ENCODE results near the gene ELF1. TPM values are rescaled to one million over a fixed set of nuclear protein-coding genes. Genes with fewer than 3 reads are reported as not detected.
"Not testable (repeated sequence)": the region's sequence is repeated elsewhere in the genome, so short reads cannot be mapped to it uniquely, and the experiment has no call there.

The ELF1 gene
- total RNA-seq, 1 donor from 2014 or later = 33.9 TPM

- intact Hi-C loops (cut with DNase I) = loop anchor here (10.0 kb wide), 1 partner anchor 132 kb away; no protein-coding TSS in a partner anchor
- ATAC-seq (ENCODE audit: poor library complexity) (no peak), DNase-seq (no peak)
Observed at GRCh38 chr13:40922437-40923040, 96.6 kb downstream of the ELF1 start.

- intact Hi-C loops (cut with DNase I) = loop anchor here (10.0 kb wide), 1 partner anchor 134 kb away; no protein-coding TSS in a partner anchor
- ATAC-seq (ENCODE audit: poor library complexity) (no peak), DNase-seq (no peak)
Observed at GRCh38 chr13:40920826-40921225, 98.3 kb downstream of the ELF1 start.

GRCh38 chr13:40919901-40920300 is 99.2 kb downstream of the ELF1 start:
- intact Hi-C loops (cut with DNase I) = loop anchor here (10.0 kb wide), 1 partner anchor 135 kb away; no protein-coding TSS in a partner anchor
- not testable (repeated sequence) for ATAC-seq (ENCODE audit: poor library complexity); DNase-seq

GRCh38 chr13:40916207-40916998 is 102.7 kb downstream of the ELF1 start:
- intact Hi-C loops (cut with DNase I) = no loop called here
- DNase-seq (no peak), ATAC-seq (ENCODE audit: poor library complexity) (no peak)

GRCh38 chr13:40914863-40915262 is 104.3 kb downstream of the ELF1 start:
- DNase-seq; ATAC-seq (ENCODE audit: poor library complexity); intact Hi-C loops (cut with DNase I): not testable (repeated sequence)

GRCh38 chr13:40911341-40911740 is 107.8 kb downstream of the ELF1 start:
- DNase-seq (no peak), ATAC-seq (ENCODE audit: poor library complexity) (no peak)
- intact Hi-C loops (cut with DNase I) = no loop called here

- intact Hi-C loops (cut with DNase I) = no loop called here
- DNase-seq = no peak
- no peak for ATAC-seq (ENCODE audit: poor library complexity)
Observed at GRCh38 chr13:40910324-40911050, 108.6 kb downstream of the ELF1 start.

- ATAC-seq (ENCODE audit: poor library complexity); DNase-seq; intact Hi-C loops (cut with DNase I): not testable (repeated sequence)
Observed at GRCh38 chr13:40909541-40910200, 109.4 kb downstream of the ELF1 start.

- DNase-seq (no peak), ATAC-seq (ENCODE audit: poor library complexity) (no peak)
- intact Hi-C loops (cut with DNase I) = no loop called here
Observed at GRCh38 chr13:40908546-40908945, 110.6 kb downstream of the ELF1 start.

GRCh38 chr13:40901032-40901431 is 118.1 kb downstream of the ELF1 start:
- intact Hi-C loops (cut with DNase I); DNase-seq; ATAC-seq (ENCODE audit: poor library complexity): not testable (repeated sequence)

GRCh38 chr13:40900568-40900967 is 118.5 kb downstream of the ELF1 start:
- intact Hi-C loops (cut with DNase I); ATAC-seq (ENCODE audit: poor library complexity); DNase-seq: not testable (repeated sequence)

- intact Hi-C loops (cut with DNase I) = no loop called here
- ATAC-seq (ENCODE audit: poor library complexity) (no peak), DNase-seq (no peak)
Observed at GRCh38 chr13:40897053-40897452, 122.1 kb downstream of the ELF1 start.

- intact Hi-C loops (cut with DNase I) = no loop called here
- ATAC-seq (ENCODE audit: poor library complexity) (no peak), DNase-seq (no peak)
Observed at GRCh38 chr13:40895227-40896184, 123.6 kb downstream of the ELF1 start.

- intact Hi-C loops (cut with DNase I); DNase-seq; ATAC-seq (ENCODE audit: poor library complexity): not testable (repeated sequence)
Observed at GRCh38 chr13:40893573-40893972, 125.5 kb downstream of the ELF1 start.

GRCh38 chr13:40886017-40886416 is 133.1 kb downstream of the ELF1 start:
- intact Hi-C loops (cut with DNase I) = no loop called here
- ATAC-seq (ENCODE audit: poor library complexity) (no peak), DNase-seq (no peak)

GRCh38 chr13:40884175-40884574 is 134.9 kb downstream of the ELF1 start:
- intact Hi-C loops (cut with DNase I); DNase-seq; ATAC-seq (ENCODE audit: poor library complexity): not testable (repeated sequence)

All from Right ventricle myocardium superior (tissue), 1 donor.